22Rv1 (cell line): ENCODE data around the gene PHOSPHO2.

Experiments used
- H3K27ac ChIP-seq: fragments of 450-650 bp; 2 replicates; pipeline ENCODE4 v1.5.1; 2017
- CTCF ChIP-seq: fragments of 450-650 bp; IDR thresholded peaks from 2 replicates; pipeline ENCODE4 v1.5.1; 2017; ENCODE audit warnings: mild to moderate bottlenecking
- ZFX ChIP-seq: fragments of 450-650 bp; IDR thresholded peaks from 2 replicates; pipeline ENCODE4 v1.6.1; 2017; ENCODE audit warnings: antibody characterized with exemption, borderline replicate concordance

The PHOSPHO2 gene

GRCh38 chr2:169732583-169733358 is 38.5 kb downstream of the PHOSPHO2 start:
- no peak overlapping the region for H3K27ac ChIP-seq
- no peak for TF ChIP-seq ZFX
- no peak for TF ChIP-seq CTCF

GRCh38 chr2:169734169-169734847 is 40.0 kb downstream of the PHOSPHO2 start:
- H3K27ac ChIP-seq: peak overlapping the region; percentile 54
- TF ChIP-seq ZFX: no peak
- no peak for TF ChIP-seq CTCF

GRCh38 chr2:169735623-169736022 is 41.4 kb downstream of the PHOSPHO2 start:
- no peak overlapping the region for H3K27ac ChIP-seq
- TF ChIP-seq CTCF (no peak), ZFX (no peak)

- no peak overlapping the region for H3K27ac ChIP-seq
- no peak for TF ChIP-seq ZFX
- no peak for TF ChIP-seq CTCF
These were observed 42.6 kb downstream of the PHOSPHO2 start for GRCh38 chr2:169736902-169737301.

- TF ChIP-seq ZFX: no peak
- no peak for TF ChIP-seq CTCF
- H3K27ac ChIP-seq: no peak overlapping the region; the same call in 1 of the 2 replicates
These were observed 44.4 kb downstream of the PHOSPHO2 start for GRCh38 chr2:169738566-169739229.

- no peak overlapping the region; the same call in 1 of the 2 replicates for H3K27ac ChIP-seq
- TF ChIP-seq ZFX (no peak), CTCF (no peak)
These were observed 45.1 kb downstream of the PHOSPHO2 start for GRCh38 chr2:169739351-169739750.
